ELR (cell line): ENCODE results near the gene GTF3C1.
A peak's percentile ranks its signal among the peaks of the same experiment; 100 is the strongest.

Experiments
- DNase-seq: peaks from one replicate; pipeline ENCODE4 v3.0.0-alpha.2; 2015; ENCODE audit warnings: low read depth

Gene GTF3C1

GRCh38 chr16:27426423-27427408 is 123.0 kb downstream of the GTF3C1 start:
- DNase-seq: peak; percentile 91

DNA sequence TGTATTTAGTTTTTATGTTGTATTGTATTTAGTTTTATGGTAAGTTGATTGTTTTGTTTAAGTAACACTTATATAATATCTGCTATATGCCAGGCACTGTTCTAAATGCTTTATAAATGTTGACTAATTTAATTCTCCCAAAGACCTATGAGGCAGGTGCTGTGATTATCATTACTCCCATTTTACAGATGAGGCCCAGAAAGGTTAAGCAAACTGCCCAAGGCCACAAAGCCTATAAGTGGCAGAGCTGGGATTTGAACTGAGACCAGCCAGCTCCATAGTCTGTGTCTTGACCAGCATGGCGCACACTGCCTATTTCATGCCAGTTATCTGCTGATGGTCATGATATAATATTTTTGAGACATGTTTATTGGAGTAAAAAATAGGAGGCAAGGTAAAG is 123.8 kb downstream of the GTF3C1 start:
- DNase-seq: no peak

GRCh38 chr16:27424772-27425498 is 124.8 kb downstream of the GTF3C1 start:
- no peak for DNase-seq

- DNase-seq: no peak
These were observed 127.6 kb downstream of the GTF3C1 start for GRCh38 chr16:27421961-27422740.

- DNase-seq: no peak
These were observed 132.6 kb downstream of the GTF3C1 start for GRCh38 chr16:27417047-27417671.

DNA sequence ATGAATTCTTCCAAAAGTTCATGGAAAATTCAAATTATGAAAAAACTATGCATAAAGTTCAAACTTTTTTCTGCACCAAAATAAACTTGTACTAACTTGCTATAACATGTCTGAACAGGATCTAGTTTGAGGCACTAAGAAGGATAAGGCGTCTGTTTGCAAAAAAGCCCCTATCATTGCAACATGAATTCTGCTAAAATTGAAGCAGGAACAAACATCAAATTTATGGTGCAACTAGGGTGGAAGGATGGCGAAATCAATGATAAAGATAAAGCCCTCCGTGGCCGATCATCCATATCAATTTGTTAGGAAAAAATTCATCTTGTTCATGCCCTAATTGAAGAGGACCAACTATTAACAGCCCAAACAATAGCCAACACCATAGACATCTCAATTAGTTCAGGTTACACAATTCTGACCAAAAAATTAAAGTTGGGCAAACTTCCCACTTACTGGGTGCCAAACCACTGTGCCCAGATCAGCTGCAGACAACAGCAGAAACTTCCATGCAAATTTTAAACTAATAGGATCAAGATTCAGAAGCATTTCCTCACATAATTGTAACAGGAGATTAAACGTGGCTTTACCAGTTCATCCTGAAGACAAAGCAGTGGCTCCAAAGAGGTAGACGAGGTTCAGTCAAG is 134.8 kb downstream of the GTF3C1 start:
- no peak for DNase-seq

DNA sequence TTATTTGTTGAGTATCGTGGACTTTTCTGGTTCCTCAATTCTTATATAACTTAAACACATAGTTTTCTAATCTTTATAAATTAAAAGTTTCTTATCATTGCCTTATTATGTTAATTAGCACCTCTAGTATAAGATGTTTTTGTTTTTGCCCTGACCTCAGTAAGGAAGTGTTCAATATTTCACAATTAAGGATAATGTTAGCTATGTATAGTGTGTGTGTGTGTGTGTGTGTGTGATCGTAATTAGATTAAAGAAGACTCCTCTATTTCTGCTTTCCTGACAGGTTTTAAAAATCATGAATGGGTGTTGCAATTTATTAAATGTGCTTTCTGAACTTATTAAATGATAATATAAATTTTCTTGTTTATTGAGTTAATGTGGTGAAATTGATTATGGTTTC is 135.8 kb downstream of the GTF3C1 start:
- DNase-seq: no peak

- DNase-seq: no peak
These were observed 139.0 kb downstream of the GTF3C1 start for GRCh38 chr16:27410761-27411160.
